IPS DF 6.9 (cell line): ENCODE data around the gene WLS.

Source experiments
- DNase-seq: peaks from one replicate; pipeline ENCODE4 v3.0.0-alpha.2; 2013; ENCODE audit warnings: low read depth, low spot score
- H3K27ac ChIP-seq: one replicate; pipeline ENCODE4 v1.5.1; 2013; ENCODE audit warnings: low read length, control low read depth
- H3K27me3 ChIP-seq: 2 replicates; pipeline ENCODE4 v1.6.1; 2013; ENCODE audit warnings: mild to moderate bottlenecking, low read length; ENCODE audit not compliant: control insufficient read depth, insufficient read depth
- H3K36me3 ChIP-seq: 2 replicates; pipeline ENCODE4 v1.6.1; 2013; ENCODE audit warnings: low read length; ENCODE audit not compliant: control insufficient read depth, insufficient read depth
- H3K4me1 ChIP-seq: 2 replicates; pipeline ENCODE4 v1.6.1; 2013; ENCODE audit warnings: low read length; ENCODE audit not compliant: control insufficient read depth, insufficient read depth
- H3K4me3 ChIP-seq: 2 replicates; pipeline ENCODE4 v1.5.1; 2013; ENCODE audit warnings: mild to moderate bottlenecking, low read length
- H3K9me3 ChIP-seq: 2 replicates; pipeline ENCODE4 v1.6.1; 2013; ENCODE audit warnings: low read length, inconsistent platforms; ENCODE audit not compliant: control insufficient read depth, insufficient read depth
- WGBS: extraction: QIAGEN DNeasy Blood & Tissue Kit; methylation state at CpG from one replicate; pipeline ENCODE4 v1.1.7; 2013; ENCODE audit warnings: mixed read lengths, missing lambda C conversion rate; ENCODE audit not compliant: insufficient read length, insufficient coverage; 5-methylcytosine and 5-hydroxymethylcytosine counted together

Gene WLS

DNA sequence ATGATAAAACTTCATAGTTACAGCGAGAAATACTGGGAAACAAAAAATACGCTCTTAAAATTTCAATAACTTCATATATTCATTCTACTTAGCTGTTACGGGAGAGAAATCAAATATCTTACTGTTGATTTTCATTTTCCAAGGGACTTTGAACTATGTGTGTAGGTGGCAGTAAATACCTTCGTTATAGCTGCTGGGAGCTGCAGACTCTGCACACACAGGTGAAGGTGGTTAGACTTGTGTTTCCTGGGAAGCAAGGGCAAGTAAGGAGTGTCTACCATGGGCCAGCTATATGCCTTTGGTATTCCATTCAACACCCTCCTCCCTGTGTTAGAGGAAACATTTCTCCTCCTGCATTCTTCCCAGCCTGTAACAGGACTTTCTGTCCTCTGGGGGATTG, 130.5 kb downstream of the WLS start:
- H3K4me1 ChIP-seq = no peaks in the 10 kb centered on the region
- WGBS = 100% methylated on average over 2 of the region's 4 CpGs
- no peaks in the 10 kb centered on the region for H3K27me3 ChIP-seq
- no peaks in the 10 kb centered on the region for H3K9me3 ChIP-seq
- H3K27ac ChIP-seq = no peak overlapping the region
- H3K4me3 ChIP-seq = no peak overlapping the region
- no peak for DNase-seq
- no peaks in the 10 kb centered on the region for H3K36me3 ChIP-seq

GRCh38 chr1:68100571-68100970, 131.8 kb downstream of the WLS start:
- Histone ChIP-seq H3K36me3 (no peaks in the 10 kb centered on the region), H3K27ac (no peak overlapping the region), H3K9me3 (no peaks in the 10 kb centered on the region), H3K4me3 (no peak overlapping the region), H3K27me3 (no peaks in the 10 kb centered on the region), H3K4me1 (no peaks in the 10 kb centered on the region)
- WGBS = no CpG with 5 or more reads among the region's 2 CpGs
- no peak for DNase-seq

DNA sequence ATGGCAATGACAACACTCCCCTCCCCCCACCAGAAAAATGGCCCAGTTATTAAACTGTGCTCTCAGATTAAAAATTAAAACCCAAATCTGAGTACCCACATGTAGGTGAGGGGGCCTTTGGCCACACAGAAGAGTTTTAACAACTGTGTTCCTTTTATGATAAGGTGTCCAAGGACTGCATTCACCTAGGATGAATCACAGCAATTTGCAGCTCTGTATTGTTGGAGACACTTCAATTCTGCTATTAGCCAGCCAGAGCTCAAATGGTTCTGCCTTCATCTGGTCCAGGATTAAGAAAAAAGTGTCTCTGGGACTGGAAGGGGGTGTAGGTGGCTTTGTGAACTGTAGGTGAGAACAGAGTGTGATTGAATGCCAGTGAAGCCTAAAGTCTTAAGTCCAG, 138.6 kb downstream of the WLS start:
- no peak overlapping the region for H3K27ac ChIP-seq
- H3K4me1 ChIP-seq = no peaks in the 10 kb centered on the region
- H3K4me3 ChIP-seq = no peak overlapping the region
- no peaks in the 10 kb centered on the region for H3K27me3 ChIP-seq
- no peaks in the 10 kb centered on the region for H3K36me3 ChIP-seq
- no peak for DNase-seq
- no peaks in the 10 kb centered on the region for H3K9me3 ChIP-seq

DNA sequence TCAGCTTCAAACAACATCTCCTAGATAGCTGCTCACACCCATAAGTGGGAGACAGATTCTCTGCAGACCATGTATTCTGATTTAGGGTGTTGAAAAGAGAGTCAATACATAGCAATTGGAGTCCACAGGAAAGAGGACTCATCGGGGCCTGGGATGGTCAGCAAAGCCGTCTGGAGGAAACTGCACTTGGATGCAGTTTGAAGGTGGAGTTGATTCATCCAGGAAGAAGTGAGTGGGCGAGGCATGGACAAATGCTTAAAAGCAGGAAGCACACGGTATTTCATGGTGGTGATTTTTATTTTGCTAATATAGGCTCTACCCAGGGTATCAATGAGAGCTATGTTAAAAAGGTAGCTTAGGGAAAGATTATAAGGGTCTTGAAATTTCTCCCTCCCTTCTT, 145.1 kb downstream of the WLS start:
- Histone ChIP-seq H3K4me1 (no peaks in the 10 kb centered on the region), H3K36me3 (no peaks in the 10 kb centered on the region)

GRCh38 chr1:68085752-68086151, 146.6 kb downstream of the WLS start:
- no peaks in the 10 kb centered on the region for H3K36me3 ChIP-seq
- no CpG with 5 or more reads among the region's 1 CpG for WGBS
- no peak for DNase-seq
- H3K9me3 ChIP-seq = no peaks in the 10 kb centered on the region; the same call in 1 of the 2 replicates
- no peak overlapping the region for H3K4me3 ChIP-seq
- no peaks in the 10 kb centered on the region for H3K4me1 ChIP-seq
- H3K27me3 ChIP-seq = no peaks in the 10 kb centered on the region
- no peak overlapping the region for H3K27ac ChIP-seq

More for the DNA sequence above, 145.1 kb downstream of the WLS start:
- no peaks in the 10 kb centered on the region for H3K9me3 ChIP-seq
- H3K27ac ChIP-seq = no peak overlapping the region
- no peak for DNase-seq
- H3K4me3 ChIP-seq = no peak overlapping the region
- WGBS = no CpG with 5 or more reads among the region's 4 CpGs
- no peaks in the 10 kb centered on the region for H3K27me3 ChIP-seq

- H3K9me3 ChIP-seq = no peaks in the 10 kb centered on the region; the same call in 1 of the 2 replicates
- DNase-seq = no peak
- H3K27ac ChIP-seq = no peak overlapping the region
- H3K4me1 ChIP-seq = peaks cover 1% of the 10 kb centered on the region; the same call in 1 of the 2 replicates
- H3K36me3 ChIP-seq = no peaks in the 10 kb centered on the region
- WGBS = no CpG with 5 or more reads among the region's 2 CpGs
- H3K27me3 ChIP-seq = no peaks in the 10 kb centered on the region
- no peak overlapping the region for H3K4me3 ChIP-seq
Measured at GRCh38 chr1:68083686-68084085, 148.6 kb downstream of the WLS start.

- H3K27ac ChIP-seq = no peak overlapping the region
- H3K9me3 ChIP-seq = no peaks in the 10 kb centered on the region; the same call in 1 of the 2 replicates
- no peaks in the 10 kb centered on the region for H3K27me3 ChIP-seq
- H3K4me1 ChIP-seq = peaks cover 1% of the 10 kb centered on the region; the same call in 1 of the 2 replicates
- DNase-seq = no peak
- H3K36me3 ChIP-seq = no peaks in the 10 kb centered on the region
- H3K4me3 ChIP-seq = no peak overlapping the region
Measured at GRCh38 chr1:68081775-68082283, 150.5 kb downstream of the WLS start.

DNA sequence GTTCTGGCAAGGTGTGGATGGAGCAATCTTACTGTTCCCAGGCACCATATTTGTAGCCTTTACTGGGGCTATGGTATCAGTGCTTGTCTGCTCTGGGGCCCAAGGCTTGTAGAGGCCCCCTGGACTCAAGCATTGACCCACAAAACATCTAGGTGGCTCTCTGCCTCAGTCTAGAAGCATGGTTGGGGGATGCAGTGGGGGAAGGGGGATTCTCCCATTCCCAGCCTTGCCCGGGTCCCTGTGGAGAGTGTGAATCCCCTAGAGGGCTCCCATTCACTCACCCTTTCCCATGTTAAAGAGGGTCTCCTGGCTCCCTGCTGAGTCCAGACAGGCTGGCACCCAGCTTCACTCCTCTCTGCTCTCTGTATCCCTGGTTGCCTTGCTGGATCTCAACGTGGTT, 153.7 kb downstream of the WLS start:
- Histone ChIP-seq H3K36me3 (no peaks in the 10 kb centered on the region), H3K9me3 (no peaks in the 10 kb centered on the region; the same call in 1 of the 2 replicates), H3K27ac (no peak overlapping the region), H3K4me3 (no peak overlapping the region), H3K4me1 (peaks cover 1% of the 10 kb centered on the region; the same call in 1 of the 2 replicates), H3K27me3 (no peaks in the 10 kb centered on the region)
- no peak for DNase-seq
- no CpG with 5 or more reads among the region's 2 CpGs for WGBS
